Panc1 (cell line): ENCODE data around the gene TMCC1. TPM values are rescaled to one million over a fixed set of nuclear protein-coding genes. Genes with fewer than 3 reads are reported as not detected.

Experiments
- ATAC-seq: fragments of 200-7000 bp; cut with Tn5 transposase; 2 replicates; pipeline ENCODE4 v1.9.1; 2020; ENCODE audit warnings: mild to moderate bottlenecking, moderate library complexity
- BruUV-seq: library from RNA; stranded (reverse); fragments of 400-500 nt; replicated peaks from 2 replicates; lab custom pipeline; 2021; lab: Mats Ljungman, UMichigan
- CTCF ChIA-PET: fragments of 300-600 bp; sonication (Branson Sonifier 250); formaldehyde crosslinking; loops from one replicate; lab custom pipeline; 2022; ENCODE audit warnings: antibody characterized with exemption; lab: Charles Lee
- POLR2A ChIA-PET: fragments of 300-600 bp; sonication (Branson Sonifier 250); formaldehyde crosslinking; loops from one replicate; lab custom pipeline; 2022; ENCODE audit warnings: antibody characterized with exemption; lab: Charles Lee
- DNase-seq: peaks from one replicate; pipeline ENCODE4 v3.0.0-alpha.2; 2010; ENCODE audit warnings: low read depth, low spot score
- H3K27ac ChIP-seq: 2 replicates; pipeline ENCODE4 v1.5.1; 2011; ENCODE audit warnings: mild to moderate bottlenecking, low read length, inconsistent platforms
- H3K27me3 ChIP-seq: fragments of 200-500 bp; sonication (Bioruptor generic); 2 replicates; pipeline ENCODE4 v1.6.0; 2014; ENCODE audit warnings: low read length, inconsistent platforms; ENCODE audit not compliant: control insufficient read depth, insufficient read depth
- H3K36me3 ChIP-seq: fragments of 200-500 bp; sonication (Bioruptor generic); 2 replicates; pipeline ENCODE4 v1.5.1; 2014; ENCODE audit warnings: inconsistent platforms, mild to moderate bottlenecking, low read length, moderate library complexity; ENCODE audit not compliant: control insufficient read depth, insufficient read depth
- H3K4me1 ChIP-seq: 2 replicates; pipeline ENCODE4 v1.5.1; 2011; ENCODE audit warnings: inconsistent platforms, mild to moderate bottlenecking, low read length, moderate library complexity; ENCODE audit not compliant: control insufficient read depth, insufficient read depth
- H3K4me3 ChIP-seq, 2 experiments: 2 replicates each; pipeline ENCODE4 v1.5.1; 2011 to 2012; ENCODE audit warnings: low read depth in 2 of 2, low read length in 2 of 2, mild to moderate bottlenecking in 2 of 2, inconsistent platforms in 1 of 2, moderate library complexity in 1 of 2
- H3K9me3 ChIP-seq: fragments of 200-500 bp; sonication (Bioruptor generic); 2 replicates; pipeline ENCODE4 v1.5.1; 2014; ENCODE audit warnings: low read depth, mild to moderate bottlenecking, inconsistent platforms, low read length, moderate library complexity; ENCODE audit not compliant: control insufficient read depth, insufficient read depth
- CTCF ChIP-seq: fragments of 450-650 bp; IDR thresholded peaks from 2 replicates; pipeline ENCODE4 v1.5.1; 2017; ENCODE audit warnings: mild to moderate bottlenecking
- POLR2AphosphoS5 ChIP-seq: IDR thresholded peaks from 2 replicates; pipeline ENCODE4 v1.6.1; 2012; ENCODE audit warnings: mild to moderate bottlenecking, low read depth, low read length, moderate library complexity
- REST ChIP-seq, 2 experiments: IDR thresholded peaks; 2 replicates each; pipeline ENCODE4 v1.6.1; 2011 to 2012; ENCODE audit warnings: low read depth in 2 of 2, control low read depth in 1 of 2, low read length in 1 of 2, mild to moderate bottlenecking in 1 of 2, moderate library complexity in 1 of 2; ENCODE audit not compliant: insufficient read depth in 1 of 2
- SIN3A ChIP-seq: IDR thresholded peaks from 2 replicates; pipeline ENCODE4 v1.6.1; 2012; ENCODE audit warnings: low read depth, mild to moderate bottlenecking, low read length, moderate library complexity, borderline replicate concordance; ENCODE audit not compliant: insufficient read depth
- TCF7L2 ChIP-seq: IDR thresholded peaks from 2 replicates; pipeline ENCODE4 v1.6.1; 2011; ENCODE audit warnings: mild to moderate bottlenecking, low read depth, low read length, inconsistent platforms
- in situ Hi-C: cut with HindIII; loops from 2 replicates; pipeline ENCODE4 v1.10.0; 2016; ENCODE audit warnings: low sequenced_read_pairs, low pct_unique_long_range_greater_than_20kb
- intact Hi-C: fragments of 100-400 bp; cut with micrococcal nuclease; formaldehyde crosslinking; loops from one replicate; pipeline ENCODE4 v1.10.0; 2022; ENCODE audit not compliant: unreplicated experiment
- total RNA-seq: library from RNA; stranded (reverse); gene quantifications from one replicate; pipeline ENCODE4 v1.2.1, GENCODE V29; 2021; ENCODE audit not compliant: unreplicated experiment

TMCC1 gene
- total RNA-seq, 1 experiment from 2014 or later = 33.2 TPM

GRCh38 chr3:129829640-129830039, 63.9 kb downstream of the TMCC1 start:
- BruUV-seq = no TSS peak
- intact Hi-C loops (loop anchor here (1.0 to 5.0 kb wide), 4 partner anchors 103 to 337 kb away; no protein-coding TSS in a partner anchor), in situ Hi-C loops (loop anchor here (25.0 kb wide), 1 partner anchor 167 kb away; no protein-coding TSS in a partner anchor)
- H3K27me3 ChIP-seq = no peaks in the 10 kb centered on the region
- CTCF ChIA-PET = interaction anchor here (0.6 to 1.1 kb wide), 6 partner anchors 38 to 339 kb away, joined by 3 to 14 read pairs (median 4); no protein-coding TSS in a partner anchor
- POLR2A ChIA-PET = no interaction called here
- ATAC-seq (peak; percentile 97), DNase-seq (peak; percentile 42)
- TF ChIP-seq SIN3A = no peak
- peak; percentile 77; the same call in 1 of the 2 replicates for TF ChIP-seq CTCF
- TF ChIP-seq REST (IDR thresholded peaks at IDR 0.05; ENCODE audit: insufficient read depth in 1 of 2, low read depth in 2 of 2, low read length in 1 of 2) = no peak
- no peaks in the 10 kb centered on the region for H3K9me3 ChIP-seq
- H3K4me3 ChIP-seq = no peak overlapping the region
- no peak overlapping the region for H3K27ac ChIP-seq
- no peaks in the 10 kb centered on the region for H3K36me3 ChIP-seq
- no peaks in the 10 kb centered on the region for H3K4me1 ChIP-seq

- no peak for DNase-seq
- no peaks in the 10 kb centered on the region for H3K27me3 ChIP-seq
- H3K4me1 ChIP-seq = no peaks in the 10 kb centered on the region
- no peaks in the 10 kb centered on the region for H3K9me3 ChIP-seq
- CTCF ChIA-PET = interaction anchor here (0.6 to 0.7 kb wide), 2 partner anchors 108 to 154 kb away, joined by 3 to 4 read pairs; no protein-coding TSS in a partner anchor
- in situ Hi-C loops (loop anchor here (25.0 kb wide), 1 partner anchor 165 kb away; no protein-coding TSS in a partner anchor), intact Hi-C loops (loop anchor here (5.0 kb wide), 2 partner anchors 200 to 335 kb away; no protein-coding TSS in a partner anchor)
- H3K4me3 ChIP-seq = no peak overlapping the region
- H3K27ac ChIP-seq = no peak overlapping the region
- ATAC-seq = no peak
- BruUV-seq = no TSS peak
- TF ChIP-seq CTCF (no peak), REST (IDR thresholded peaks at IDR 0.05; ENCODE audit: insufficient read depth in 1 of 2, low read depth in 2 of 2, low read length in 1 of 2) (no peak), TCF7L2 (no peak), SIN3A (no peak), POLR2AphosphoS5 (no peak)
- H3K36me3 ChIP-seq = no peaks in the 10 kb centered on the region
- POLR2A ChIA-PET = no interaction called here
These were observed 65.7 kb downstream of the TMCC1 start for GRCh38 chr3:129827765-129828164.
